ENCODE data around the gene PTER. TPM values are rescaled to one million over a fixed set of nuclear protein-coding genes. Genes with fewer than 3 reads are reported as not detected.

PTER gene
- total and polyA plus RNA-seq, 2 of the 4 experiments (the other 2 are of a cell fraction) = 1.9 to 5.0 TPM

DNA sequence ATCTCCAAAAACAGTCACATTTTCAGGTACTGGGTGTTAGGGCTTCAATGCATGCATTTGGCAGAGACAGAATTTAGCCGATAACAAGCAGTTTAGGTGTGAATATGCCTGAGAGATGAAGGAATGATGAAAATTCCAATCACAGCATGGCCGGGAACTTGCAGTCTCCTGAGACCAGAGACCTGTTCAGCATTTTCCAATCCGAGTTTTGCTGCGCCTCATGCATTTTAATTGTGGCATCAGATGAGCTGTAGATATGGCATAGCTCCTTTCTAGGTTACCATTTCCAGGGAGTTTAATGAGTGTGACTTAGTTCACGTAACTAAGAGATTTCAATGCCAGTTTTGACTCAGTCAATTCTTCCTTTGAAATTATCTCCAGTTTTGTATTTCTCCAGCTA is 99.3 kb downstream of the PTER start:
- Histone ChIP-seq H3K14ac (replicated peaks; ENCODE audit: low read depth, low read length) (no peak overlapping the region), H3K79me1 (ENCODE audit: low read depth in 1 of 2, low read length in 2 of 2) (no peaks in the 10 kb centered on the region), H3K18ac (ENCODE audit: low read depth, low read length) (no peak overlapping the region), H2AK5ac (ENCODE audit: low read depth, low read length) (no peak overlapping the region), H2AK9ac (replicated peaks; ENCODE audit: low read depth, low read length, poor library complexity) (no peak overlapping the region), H4K8ac (ENCODE audit: low read depth in 2 of 2, low read length in 2 of 2) (no peak overlapping the region), H3K9ac (ENCODE audit: low read depth, low read length) (no peak overlapping the region), H3K23ac (ENCODE audit: low read depth, low read length) (no peak overlapping the region), H3K27me3 (ENCODE audit: control insufficient read depth, insufficient read depth, low read length) (no peaks in the 10 kb centered on the region), H3K4ac (ENCODE audit: low read depth, low read length) (no peak overlapping the region), H2BK120ac (ENCODE audit: low read depth, low read length) (no peak overlapping the region), H3K4me3 (ENCODE audit: insufficient read depth, low read depth, low read length) (no peak overlapping the region), H3K9me1 (ENCODE audit: insufficient read depth, low read length) (no peaks in the 10 kb centered on the region), H3K56ac (ENCODE audit: extremely low read depth, insufficient read depth, low read length) (no peak overlapping the region), H4K5ac (ENCODE audit: low read depth, low read length) (no peak overlapping the region), H3K9me3 (ENCODE audit: control insufficient read depth, insufficient read depth, low read length) (no peaks in the 10 kb centered on the region), H2BK5ac (ENCODE audit: low read depth, low read length, poor library complexity, severe bottlenecking) (no peak overlapping the region), H4K91ac (ENCODE audit: insufficient read depth, low read depth, low read length) (no peak overlapping the region), H3K27ac (ENCODE audit: insufficient read depth, low read length) (no peak overlapping the region), H2AFZ (replicated peaks; ENCODE audit: low read length, poor library complexity) (no peak overlapping the region), H4K20me1 (ENCODE audit: insufficient read depth, low read length) (no peaks in the 10 kb centered on the region), H2BK15ac (ENCODE audit: low read depth, low read length) (no peak overlapping the region), H3K4me2 (ENCODE audit: low read depth, low read length) (no peak overlapping the region), H3K36me3 (ENCODE audit: control insufficient read depth, insufficient read depth, low read length) (no peaks in the 10 kb centered on the region), H3K4me1 (ENCODE audit: control insufficient read depth, insufficient read depth, low read length) (no peaks in the 10 kb centered on the region), H2BK20ac (ENCODE audit: low read depth, low read length) (no peak overlapping the region)
- intact Hi-C loops (cut with micrococcal nuclease) = no loop called here
- in situ Hi-C loops (cut with MboI; ENCODE audit: low sequenced_read_pairs) = no loop called here
- TF ChIP-seq MAFK (IDR thresholded peaks at IDR 0.05; ENCODE audit: low read depth, low read length) (no peak), CHD1 (IDR thresholded peaks at IDR 0.05; ENCODE audit: low read depth, low read length) (no peak), MAZ (IDR thresholded peaks at IDR 0.05; ENCODE audit: borderline replicate concordance, low read depth, low read length) (no peak), CEBPB (IDR thresholded peaks at IDR 0.05; ENCODE audit: low read depth, low read length) (no peak), MXI1 (IDR thresholded peaks at IDR 0.05; ENCODE audit: borderline replicate concordance, low read depth, low read length) (no peak), RAD21 (IDR thresholded peaks at IDR 0.05; ENCODE audit: low read length) (no peak)
- 90% methylated on average over 2 of the region's 5 CpGs; no CpG with 5 or more reads in 1 of the 2 experiments for WGBS, 2 experiments (ENCODE audit: extremely low coverage in 2 of 2, insufficient read length in 1 of 2)
- POLR2A ChIA-PET (ENCODE audit: unreplicated experiment) = no interaction called here
- no peak for ATAC-seq (ENCODE audit: low read depth)
- no peak for DNase-seq
- dilution Hi-C loops (cut with HindIII; ENCODE audit: low sequenced_read_pairs, unreplicated experiment) = no loop called here
- no TSS peak for BruUV-seq (replicated peaks)
- CTCF ChIA-PET = no interaction called here
